ENCODE data around the gene SEL1L2. TPM values are rescaled to one million over a fixed set of nuclear protein-coding genes. Genes with fewer than 3 reads are reported as not detected.

SEL1L2 gene
- total RNA-seq, 1 donor from 2014 or later: not detected

DNA sequence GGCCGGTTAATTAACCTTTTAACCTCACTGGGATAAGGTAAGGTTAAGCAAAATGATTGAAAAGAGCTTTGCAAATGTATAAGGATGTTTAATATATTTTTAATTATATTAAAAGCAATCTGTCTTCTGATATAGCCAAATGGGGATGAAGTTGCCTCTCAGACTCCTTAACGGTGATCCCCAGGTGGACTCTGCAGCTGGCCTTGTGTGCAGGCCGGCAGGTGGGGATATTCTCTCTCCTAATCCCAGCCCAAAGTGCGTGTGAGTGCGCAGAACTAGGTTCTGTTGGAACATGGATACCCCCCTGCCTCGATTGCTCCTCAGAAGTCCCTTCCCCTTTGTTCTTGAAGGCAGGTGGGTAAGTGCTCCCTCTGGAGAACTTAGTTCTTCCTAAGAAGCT is 105.6 kb downstream of the SEL1L2 start:
- intact Hi-C loops (cut with DNase I): no loop called here
- no peaks in the 10 kb centered on the region for H3K9me3 ChIP-seq
- TF ChIP-seq POLR2AphosphoS5 (IDR thresholded peaks at IDR 0.05; ENCODE audit: insufficient read depth in 1 of 2, low read depth in 1 of 2) (no peak), POLR2A (IDR thresholded peaks at IDR 0.05) (no peak)
- TF ChIP-seq, protein P1, sequence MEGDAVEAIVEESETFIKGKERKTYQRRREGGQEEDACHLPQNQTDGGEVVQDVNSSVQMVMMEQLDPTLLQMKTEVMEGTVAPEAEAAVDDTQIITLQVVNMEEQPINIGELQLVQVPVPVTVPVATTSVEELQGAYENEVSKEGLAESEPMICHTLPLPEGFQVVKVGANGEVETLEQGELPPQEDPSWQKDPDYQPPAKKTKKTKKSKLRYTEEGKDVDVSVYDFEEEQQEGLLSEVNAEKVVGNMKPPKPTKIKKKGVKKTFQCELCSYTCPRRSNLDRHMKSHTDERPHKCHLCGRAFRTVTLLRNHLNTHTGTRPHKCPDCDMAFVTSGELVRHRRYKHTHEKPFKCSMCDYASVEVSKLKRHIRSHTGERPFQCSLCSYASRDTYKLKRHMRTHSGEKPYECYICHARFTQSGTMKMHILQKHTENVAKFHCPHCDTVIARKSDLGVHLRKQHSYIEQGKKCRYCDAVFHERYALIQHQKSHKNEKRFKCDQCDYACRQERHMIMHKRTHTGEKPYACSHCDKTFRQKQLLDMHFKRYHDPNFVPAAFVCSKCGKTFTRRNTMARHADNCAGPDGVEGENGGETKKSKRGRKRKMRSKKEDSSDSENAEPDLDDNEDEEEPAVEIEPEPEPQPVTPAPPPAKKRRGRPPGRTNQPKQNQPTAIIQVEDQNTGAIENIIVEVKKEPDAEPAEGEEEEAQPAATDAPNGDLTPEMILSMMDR (IDR thresholded peaks at IDR 0.05): no peak
- no peak overlapping the region for H3K4me3 ChIP-seq
- DNase-seq (ENCODE audit: extremely low spot score in 2 of 2): no peak
- no peaks in the 10 kb centered on the region for H3K27me3 ChIP-seq
- H3K27ac ChIP-seq: no peak overlapping the region
- H3K4me1 ChIP-seq: peaks cover 5% of the 10 kb centered on the region
- no peaks in the 10 kb centered on the region for H3K36me3 ChIP-seq

DNA sequence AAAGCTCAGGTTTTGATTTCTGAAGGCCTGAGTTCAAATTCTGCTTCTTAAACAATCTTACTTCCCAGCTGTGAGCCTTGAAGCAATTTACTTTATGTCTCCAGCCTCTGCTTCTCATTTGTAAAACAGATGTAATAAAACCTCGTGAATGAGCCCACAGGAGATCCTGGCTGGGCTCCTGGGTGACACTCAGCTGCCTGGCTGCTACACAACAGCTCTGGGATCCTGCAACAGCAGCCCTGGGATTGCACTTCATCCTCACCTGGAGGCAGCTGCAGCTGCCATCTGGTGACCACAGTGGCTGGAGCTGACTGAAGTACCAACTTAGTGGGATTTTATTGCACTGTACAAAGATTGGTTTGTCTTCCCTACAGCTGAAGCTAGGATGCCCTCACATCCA is 107.0 kb downstream of the SEL1L2 start:
- H3K9me3 ChIP-seq: no peaks in the 10 kb centered on the region
- intact Hi-C loops (cut with DNase I): no loop called here
- no peak for TF ChIP-seq POLR2A (IDR thresholded peaks at IDR 0.05)
- peak in 1 of 2 donors; percentile 65 for TF ChIP-seq POLR2AphosphoS5 (IDR thresholded peaks at IDR 0.05; ENCODE audit: insufficient read depth in 1 of 2, low read depth in 1 of 2)

DNA sequence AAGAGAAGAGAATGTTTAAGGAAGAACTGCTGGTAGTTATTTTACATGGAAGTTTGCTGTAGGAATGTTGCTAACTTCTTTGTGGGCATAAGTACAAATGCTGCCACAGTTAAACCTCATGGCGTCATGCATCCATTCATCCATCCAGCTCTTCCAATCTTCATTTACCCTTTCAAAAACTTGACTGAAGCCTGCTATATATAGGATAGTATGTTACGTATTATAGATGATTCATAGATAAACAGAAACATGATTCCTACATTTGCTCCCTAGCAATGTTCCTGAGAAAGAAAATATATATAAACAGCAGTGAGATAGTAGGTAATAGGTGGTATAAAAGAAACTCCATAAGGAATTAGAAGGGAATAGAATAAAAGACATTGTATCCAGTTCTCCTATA is 111.8 kb downstream of the SEL1L2 start:
- peaks cover 9% of the 10 kb centered on the region for H3K4me1 ChIP-seq
- DNase-seq (ENCODE audit: extremely low spot score in 2 of 2): no peak
- peak overlapping the region; percentile 51 for H3K27ac ChIP-seq
- no peaks in the 10 kb centered on the region for H3K9me3 ChIP-seq
- H3K4me3 ChIP-seq: no peak overlapping the region
- intact Hi-C loops (cut with DNase I): no loop called here
- no peaks in the 10 kb centered on the region for H3K27me3 ChIP-seq
- H3K36me3 ChIP-seq: no peaks in the 10 kb centered on the region
- TF ChIP-seq POLR2A (IDR thresholded peaks at IDR 0.05) (no peak), POLR2AphosphoS5 (IDR thresholded peaks at IDR 0.05; ENCODE audit: insufficient read depth in 1 of 2, low read depth in 1 of 2) (no peak)
- TF ChIP-seq, protein P1 (IDR thresholded peaks at IDR 0.05): no peak

More for the DNA sequence above, 107.0 kb downstream of the SEL1L2 start:
- Histone ChIP-seq H3K27me3 (no peaks in the 10 kb centered on the region), H3K4me3 (no peak overlapping the region), H3K4me1 (peaks cover 5% of the 10 kb centered on the region), H3K36me3 (no peaks in the 10 kb centered on the region), H3K27ac (no peak overlapping the region)
- DNase-seq (ENCODE audit: extremely low spot score in 2 of 2): no peak

DNA sequence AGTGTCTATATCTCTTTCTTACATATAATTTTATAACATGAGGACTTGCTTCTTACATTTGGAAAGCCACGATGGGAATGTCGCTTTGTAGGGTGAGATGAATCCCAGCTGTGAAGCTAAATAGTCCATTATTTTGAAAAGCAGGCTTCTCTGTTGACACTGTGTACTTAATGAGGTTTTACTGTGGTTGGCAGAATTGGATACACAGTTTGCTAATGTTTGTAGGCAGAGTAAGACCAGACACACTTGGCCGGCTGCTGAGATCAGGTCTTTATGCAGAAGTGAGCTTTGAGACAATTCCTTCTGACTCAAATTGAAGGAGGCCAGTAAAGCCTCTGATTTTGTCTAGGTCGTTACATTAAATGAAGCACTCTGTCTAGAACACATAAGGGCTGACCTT is 112.6 kb downstream of the SEL1L2 start:
- TF ChIP-seq POLR2AphosphoS5 (IDR thresholded peaks at IDR 0.05; ENCODE audit: insufficient read depth in 1 of 2, low read depth in 1 of 2): no peak
- no peak for TF ChIP-seq POLR2A (IDR thresholded peaks at IDR 0.05)
- TF ChIP-seq, protein P1 (IDR thresholded peaks at IDR 0.05): no peak
- H3K27me3 ChIP-seq: no peaks in the 10 kb centered on the region
- peaks cover 9% of the 10 kb centered on the region for H3K4me1 ChIP-seq
- H3K9me3 ChIP-seq: no peaks in the 10 kb centered on the region
- H3K27ac ChIP-seq: peak overlapping the region; percentile 51
- no peaks in the 10 kb centered on the region for H3K36me3 ChIP-seq
- intact Hi-C loops (cut with DNase I): no loop called here
- no peak overlapping the region for H3K4me3 ChIP-seq
- no peak for DNase-seq (ENCODE audit: extremely low spot score in 2 of 2)

DNA sequence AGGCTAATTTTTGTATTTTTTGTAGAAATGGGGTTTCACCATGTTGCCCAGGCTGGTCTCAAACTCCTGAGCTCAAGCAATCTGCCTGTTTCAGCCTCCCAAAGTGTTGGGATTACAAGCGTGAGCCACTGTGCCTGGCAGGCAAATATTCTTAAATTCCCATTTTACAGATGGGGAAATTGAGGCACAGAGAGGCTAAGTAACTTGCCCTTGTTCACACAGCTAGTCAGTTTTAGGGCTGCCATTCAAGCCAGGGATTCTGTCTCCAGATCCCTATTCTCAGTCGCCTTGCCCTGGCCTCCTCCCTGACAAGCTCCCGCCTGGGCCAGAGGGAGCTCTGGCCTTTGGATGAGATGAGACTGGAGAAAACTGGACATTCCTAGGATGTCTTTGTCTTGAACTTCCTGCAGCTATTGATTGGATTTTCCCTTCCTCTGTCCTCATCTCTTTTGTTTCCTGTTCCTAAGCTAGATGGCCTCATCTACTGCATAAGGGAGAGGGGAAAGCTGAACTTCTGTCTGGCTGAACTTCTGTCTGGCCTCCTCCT is 115.1 kb downstream of the SEL1L2 start:
- no peaks in the 10 kb centered on the region for H3K27me3 ChIP-seq
- no peak overlapping the region for H3K27ac ChIP-seq
- peaks cover 11% of the 10 kb centered on the region for H3K4me1 ChIP-seq
- intact Hi-C loops (cut with DNase I): no loop called here
- no peak overlapping the region for H3K4me3 ChIP-seq
- no peak for TF ChIP-seq POLR2AphosphoS5 (IDR thresholded peaks at IDR 0.05; ENCODE audit: insufficient read depth in 1 of 2, low read depth in 1 of 2)
- TF ChIP-seq, protein P1 (IDR thresholded peaks at IDR 0.05): no peak
- TF ChIP-seq POLR2A (IDR thresholded peaks at IDR 0.05): no peak
- no peak for DNase-seq (ENCODE audit: extremely low spot score in 2 of 2)
- no peaks in the 10 kb centered on the region for H3K36me3 ChIP-seq
- H3K9me3 ChIP-seq: no peaks in the 10 kb centered on the region

All from vagina (tissue), 2 donors.